Osteocyte (in vitro differentiated cells): ENCODE data around the gene CAMK1D. TPM values are rescaled to one million over a fixed set of nuclear protein-coding genes. Genes with fewer than 3 reads are reported as not detected.
"Not testable (repeated sequence)": the region's sequence is repeated elsewhere in the genome, so short reads cannot be mapped to it uniquely, and the experiment has no call there.

Experiments used
- DNase-seq: peaks from one replicate; pipeline ENCODE4 v3.0.0; 2021; ENCODE audit warnings: mixed read lengths; ENCODE audit not compliant: unreplicated experiment; ENCODE audit errors: extremely low spot score
- H3K27ac Mint-ChIP-seq: one replicate; pipeline ENCODE4 v1.8.0; 2021; ENCODE audit warnings: mild to moderate bottlenecking, mixed read lengths; ENCODE audit not compliant: unreplicated experiment
- H3K27me3 Mint-ChIP-seq: one replicate; pipeline ENCODE4 v1.8.0; 2021; ENCODE audit warnings: mixed read lengths; ENCODE audit not compliant: unreplicated experiment
- H3K36me3 Mint-ChIP-seq: one replicate; pipeline ENCODE4 v1.8.0; 2021; ENCODE audit warnings: mixed read lengths; ENCODE audit not compliant: unreplicated experiment
- H3K4me1 Mint-ChIP-seq: one replicate; pipeline ENCODE4 v1.8.0; 2021; ENCODE audit warnings: mixed read lengths; ENCODE audit not compliant: unreplicated experiment
- H3K4me3 Mint-ChIP-seq: one replicate; pipeline ENCODE4 v1.8.0; 2021; ENCODE audit warnings: mild to moderate bottlenecking, moderate library complexity, mixed read lengths; ENCODE audit not compliant: unreplicated experiment
- H3K9me3 Mint-ChIP-seq: one replicate; pipeline ENCODE4 v1.8.0; 2021; ENCODE audit warnings: mixed read lengths; ENCODE audit not compliant: unreplicated experiment
- CTCF ChIP-seq: fragments of 200-600 bp; sonication (generic); IDR thresholded peaks from 2 replicates; pipeline ENCODE4 v1.5.0; 2021; ENCODE audit warnings: antibody characterized with exemption, mild to moderate bottlenecking, moderate library complexity
- total RNA-seq: library from RNA; stranded (reverse); gene quantifications from 2 replicates; pipeline ENCODE4 v1.2.1, GENCODE V29; 2021

Gene CAMK1D
- total RNA-seq, 1 donor from 2014 or later: 13.7 TPM

- H3K27ac Mint-ChIP-seq: no peak overlapping the region
- DNase-seq: no peak
- no peaks in the 10 kb centered on the region for H3K36me3 Mint-ChIP-seq
- TF ChIP-seq CTCF: no peak
- no peaks in the 10 kb centered on the region for H3K27me3 Mint-ChIP-seq
- H3K4me3 Mint-ChIP-seq: no peak overlapping the region
- H3K9me3 Mint-ChIP-seq: no peaks in the 10 kb centered on the region
- H3K4me1 Mint-ChIP-seq: no peaks in the 10 kb centered on the region
Observed at GRCh38 chr10:12803776-12804175, 454.4 kb downstream of the CAMK1D start.

GRCh38 chr10:12806228-12807095 is 457.1 kb downstream of the CAMK1D start:
- H3K27ac Mint-ChIP-seq: no peak overlapping the region
- no peak overlapping the region for H3K4me3 Mint-ChIP-seq
- DNase-seq: no peak
- H3K27me3 Mint-ChIP-seq: no peaks in the 10 kb centered on the region
- no peak for TF ChIP-seq CTCF
- H3K4me1 Mint-ChIP-seq: peaks cover 9% of the 10 kb centered on the region
- H3K36me3 Mint-ChIP-seq: peaks cover 3% of the 10 kb centered on the region
- H3K9me3 Mint-ChIP-seq: peaks cover 6% of the 10 kb centered on the region

GRCh38 chr10:12807096-12807755 is 457.9 kb downstream of the CAMK1D start:
- Mint-ChIP-seq H3K27ac (no peak overlapping the region), H3K9me3 (peaks cover 6% of the 10 kb centered on the region), H3K36me3 (peaks cover 3% of the 10 kb centered on the region), H3K4me3 (no peak overlapping the region), H3K4me1 (peaks cover 16% of the 10 kb centered on the region), H3K27me3 (no peaks in the 10 kb centered on the region)
- no peak for DNase-seq
- TF ChIP-seq CTCF: no peak

- Mint-ChIP-seq H3K27me3 (no peaks in the 10 kb centered on the region), H3K36me3 (peaks cover 3% of the 10 kb centered on the region), H3K4me1 (peaks cover 17% of the 10 kb centered on the region), H3K9me3 (peaks cover 6% of the 10 kb centered on the region), H3K4me3 (no peak overlapping the region), H3K27ac (no peak overlapping the region)
- no peak for TF ChIP-seq CTCF
- DNase-seq: no peak
Observed at GRCh38 chr10:12808014-12808613, 458.8 kb downstream of the CAMK1D start.

GRCh38 chr10:12810046-12810445 is 460.7 kb downstream of the CAMK1D start:
- H3K4me3 Mint-ChIP-seq: not testable (repeated sequence)

More at GRCh38 chr10:12810046-12810445, 460.7 kb downstream of the CAMK1D start:
- peak; percentile 16 for TF ChIP-seq CTCF
- H3K27me3 Mint-ChIP-seq, H3K27ac Mint-ChIP-seq, DNase-seq, H3K36me3 Mint-ChIP-seq, H3K9me3 Mint-ChIP-seq: not testable (repeated sequence)
- peaks cover 17% of the 10 kb centered on the region for H3K4me1 Mint-ChIP-seq
